SU-DHL-6 (cell line): ENCODE results near the gene CLCN4.

Experiments
- H2AFZ ChIP-seq: fragments of 200-600 bp; sonication (generic); 2 replicates; pipeline ENCODE4 v1.6.1; 2014; ENCODE audit warnings: low read depth, mild to moderate bottlenecking, moderate library complexity, mixed read lengths, antibody characterized with exemption, low read length; ENCODE audit not compliant: severe bottlenecking
- H3F3A ChIP-seq: fragments of 200-600 bp; shearing (Covaris generic); 2 replicates; pipeline ENCODE4 v1.6.0; 2016; ENCODE audit warnings: antibody characterized with exemption, mild to moderate bottlenecking; ENCODE audit not compliant: insufficient read depth
- H3K27ac ChIP-seq: fragments of 200-600 bp; sonication (generic); 2 replicates; pipeline ENCODE4 v1.5.1; 2016; ENCODE audit warnings: low read depth, mild to moderate bottlenecking, low read length, moderate library complexity, mixed read lengths
- H3K27me3 ChIP-seq: fragments of 200-600 bp; sonication (generic), shearing (Covaris generic); 2 replicates; pipeline ENCODE4 v1.6.0; 2014; ENCODE audit warnings: mild to moderate bottlenecking, low read length
- H3K36me3 ChIP-seq: fragments of 200-600 bp; sonication (generic); 2 replicates; pipeline ENCODE4 v1.6.1; 2014; ENCODE audit warnings: mild to moderate bottlenecking, low read length, mixed read lengths
- H3K4me2 ChIP-seq: fragments of 300-600, 200-600 bp; shearing (Covaris generic), sonication (generic); 2 replicates; pipeline ENCODE4 v1.6.0; 2014; ENCODE audit warnings: low read length, low read depth, mild to moderate bottlenecking; ENCODE audit not compliant: poor library complexity, severe bottlenecking
- H3K4me3 ChIP-seq: fragments of 200-600 bp; sonication (generic); 2 replicates; pipeline ENCODE4 v1.5.1; 2014; ENCODE audit warnings: antibody characterized with exemption, low read length, mild to moderate bottlenecking, mixed read lengths; ENCODE audit not compliant: insufficient read depth, poor library complexity, severe bottlenecking
- H3K79me2 ChIP-seq: fragments of 200-600 bp; sonication (generic); 2 replicates; pipeline ENCODE4 v1.6.1; 2014; ENCODE audit warnings: mild to moderate bottlenecking, low read length, moderate library complexity; ENCODE audit not compliant: insufficient read depth
- H3K9ac ChIP-seq: fragments of 200-600 bp; sonication (generic); 2 replicates; pipeline ENCODE4 v1.7.0; 2014; ENCODE audit warnings: mild to moderate bottlenecking, low read length
- H3K9me2 ChIP-seq: fragments of 200-600 bp; sonication (generic); replicated peaks from 2 replicates; pipeline ENCODE4 v1.6.1; 2014; ENCODE audit warnings: low read length; ENCODE audit not compliant: insufficient read depth
- H3K9me3 ChIP-seq: fragments of 200-600 bp; sonication (generic); 2 replicates; pipeline ENCODE4 v1.6.1; 2014; ENCODE audit warnings: low read length, mixed read lengths; ENCODE audit not compliant: insufficient read depth
- H4K20me1 ChIP-seq: fragments of 200-600 bp; sonication (generic); 2 replicates; pipeline ENCODE4 v1.6.1; 2014; ENCODE audit warnings: low read depth, mild to moderate bottlenecking, antibody characterized with exemption, low read length, moderate library complexity, mixed read lengths
- EZH2phosphoT487 ChIP-seq: fragments of 200-600 bp; sonication (generic), shearing (Covaris generic); conservative IDR thresholded peaks from 2 replicates; pipeline ENCODE4 v1.6.1; 2018; ENCODE audit warnings: mild to moderate bottlenecking, antibody characterized with exemption, low read length, moderate library complexity, mixed read lengths
- TF ChIP-seq, protein P1 (sequence below): fragments of 200-600 bp; sonication (generic); IDR thresholded peaks from one replicate; pipeline ENCODE4 v1.5.1; 2017; ENCODE audit warnings: antibody characterized with exemption, mild to moderate bottlenecking, low read length, moderate library complexity; ENCODE audit not compliant: insufficient read depth, poor library complexity, severe bottlenecking

The CLCN4 gene

DNA sequence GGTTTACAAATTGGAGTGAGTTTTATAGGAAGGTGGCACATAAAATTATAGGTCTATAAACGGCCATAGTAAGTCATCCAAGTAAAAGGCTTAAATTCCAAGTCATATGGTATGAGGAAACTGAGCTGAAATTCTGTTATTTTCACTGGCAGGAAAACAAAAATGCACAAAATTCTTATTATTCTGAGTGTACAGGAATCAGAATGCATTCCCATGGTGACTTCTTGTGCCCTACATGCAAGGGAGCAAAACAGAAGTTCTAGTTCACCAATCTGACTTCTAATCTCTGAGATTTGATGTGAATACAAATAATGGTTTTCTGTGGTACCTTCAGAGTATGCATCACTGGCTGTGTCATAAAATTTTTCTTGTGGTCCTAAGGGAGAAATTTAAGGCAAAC, 102.9 kb downstream of the CLCN4 start:
- Histone ChIP-seq H2AFZ (no peak overlapping the region), H3K4me2 (no peak overlapping the region), H3K9me2 (no peaks in the 10 kb centered on the region), H3K36me3 (no peaks in the 10 kb centered on the region), H3K9me3 (no peaks in the 10 kb centered on the region), H3K27ac (no peak overlapping the region), H3F3A (no peaks in the 10 kb centered on the region), H3K9ac (no peak overlapping the region), H3K27me3 (no peaks in the 10 kb centered on the region), H3K79me2 (no peaks in the 10 kb centered on the region), H3K4me3 (no peak overlapping the region), H4K20me1 (no peaks in the 10 kb centered on the region)
- TF ChIP-seq, protein P1, sequence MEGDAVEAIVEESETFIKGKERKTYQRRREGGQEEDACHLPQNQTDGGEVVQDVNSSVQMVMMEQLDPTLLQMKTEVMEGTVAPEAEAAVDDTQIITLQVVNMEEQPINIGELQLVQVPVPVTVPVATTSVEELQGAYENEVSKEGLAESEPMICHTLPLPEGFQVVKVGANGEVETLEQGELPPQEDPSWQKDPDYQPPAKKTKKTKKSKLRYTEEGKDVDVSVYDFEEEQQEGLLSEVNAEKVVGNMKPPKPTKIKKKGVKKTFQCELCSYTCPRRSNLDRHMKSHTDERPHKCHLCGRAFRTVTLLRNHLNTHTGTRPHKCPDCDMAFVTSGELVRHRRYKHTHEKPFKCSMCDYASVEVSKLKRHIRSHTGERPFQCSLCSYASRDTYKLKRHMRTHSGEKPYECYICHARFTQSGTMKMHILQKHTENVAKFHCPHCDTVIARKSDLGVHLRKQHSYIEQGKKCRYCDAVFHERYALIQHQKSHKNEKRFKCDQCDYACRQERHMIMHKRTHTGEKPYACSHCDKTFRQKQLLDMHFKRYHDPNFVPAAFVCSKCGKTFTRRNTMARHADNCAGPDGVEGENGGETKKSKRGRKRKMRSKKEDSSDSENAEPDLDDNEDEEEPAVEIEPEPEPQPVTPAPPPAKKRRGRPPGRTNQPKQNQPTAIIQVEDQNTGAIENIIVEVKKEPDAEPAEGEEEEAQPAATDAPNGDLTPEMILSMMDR: no peak
- TF ChIP-seq EZH2phosphoT487: no peak

DNA sequence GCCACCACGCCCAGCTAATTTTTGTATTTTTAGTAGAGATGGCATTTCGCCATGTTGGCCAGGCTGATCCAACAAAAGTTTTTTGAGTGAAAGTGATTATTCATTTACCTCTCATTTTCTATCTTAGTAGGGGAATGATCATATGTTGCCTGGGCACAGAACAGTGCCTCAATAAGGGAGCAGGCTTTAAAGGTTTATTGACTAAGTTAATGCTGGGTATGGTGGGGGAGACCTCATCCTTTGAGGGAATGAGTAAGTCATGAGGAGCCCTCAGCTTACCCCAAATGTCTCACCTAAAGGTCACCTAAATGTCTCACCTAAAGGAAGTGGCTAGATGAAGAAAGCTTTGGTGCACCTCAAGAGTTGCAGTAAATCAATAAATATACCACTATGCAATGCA, 109.0 kb downstream of the CLCN4 start:
- no peaks in the 10 kb centered on the region for H3K9me2 ChIP-seq
- TF ChIP-seq, protein P1: no peak
- TF ChIP-seq EZH2phosphoT487: no peak
- no peaks in the 10 kb centered on the region for H3K27me3 ChIP-seq
- H3K9me3 ChIP-seq: no peaks in the 10 kb centered on the region
- no peak overlapping the region for H3K27ac ChIP-seq
- no peaks in the 10 kb centered on the region for H3K36me3 ChIP-seq
- H2AFZ ChIP-seq: no peak overlapping the region
- H3K9ac ChIP-seq: no peak overlapping the region
- no peaks in the 10 kb centered on the region for H4K20me1 ChIP-seq
- no peak overlapping the region for H3K4me2 ChIP-seq
- no peaks in the 10 kb centered on the region for H3F3A ChIP-seq
- no peak overlapping the region for H3K4me3 ChIP-seq
- no peaks in the 10 kb centered on the region for H3K79me2 ChIP-seq

DNA sequence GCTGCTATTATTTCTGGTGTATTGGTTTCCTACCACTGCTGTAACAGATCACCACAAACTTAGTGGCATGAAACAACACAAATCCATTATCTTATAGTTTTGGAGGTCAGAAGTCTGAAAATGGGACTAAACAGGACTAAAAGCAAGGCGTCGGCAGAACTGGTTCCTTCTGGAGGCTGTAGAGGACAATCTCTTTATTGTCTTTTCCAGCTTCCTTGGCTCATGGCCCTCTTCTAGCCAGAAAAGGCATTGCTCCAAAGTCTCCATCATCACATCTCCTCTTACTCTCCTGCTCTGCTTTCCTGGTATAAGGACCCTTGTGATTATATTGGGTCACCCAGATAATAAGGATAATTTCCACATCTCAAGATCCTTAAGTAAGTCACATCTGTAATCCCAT, 121.9 kb downstream of the CLCN4 start:
- Histone ChIP-seq H2AFZ (no peak overlapping the region), H3K27ac (no peak overlapping the region), H3K36me3 (no peaks in the 10 kb centered on the region), H3K79me2 (no peaks in the 10 kb centered on the region), H3K9me2 (no peaks in the 10 kb centered on the region), H3F3A (no peaks in the 10 kb centered on the region), H3K4me3 (no peak overlapping the region), H3K4me2 (no peak overlapping the region), H4K20me1 (no peaks in the 10 kb centered on the region), H3K27me3 (no peaks in the 10 kb centered on the region), H3K9ac (no peak overlapping the region), H3K9me3 (no peaks in the 10 kb centered on the region)
- TF ChIP-seq EZH2phosphoT487: no peak
- TF ChIP-seq, protein P1: no peak
